Activated naive CD8-positive, alpha-beta T cell (primary cell): ENCODE data around the gene TIGD2.
"Not testable (repeated sequence)": the region's sequence is repeated elsewhere in the genome, so short reads cannot be mapped to it uniquely, and the experiment has no call there.

Experiments
- H3K27ac Mint-ChIP-seq: one replicate; pipeline ENCODE4 v1.8.0; 2021; ENCODE audit warnings: mixed read lengths
- H3K27me3 Mint-ChIP-seq: one replicate; pipeline ENCODE4 v1.8.0; 2021; ENCODE audit warnings: mixed read lengths
- H3K36me3 Mint-ChIP-seq: one replicate; pipeline ENCODE4 v1.8.0; 2021; ENCODE audit warnings: mixed read lengths
- H3K4me1 Mint-ChIP-seq: one replicate; pipeline ENCODE4 v1.8.0; 2021; ENCODE audit warnings: low read depth, mixed read lengths
- H3K4me3 Mint-ChIP-seq: one replicate; pipeline ENCODE4 v1.8.0; 2021; ENCODE audit warnings: mild to moderate bottlenecking, mixed read lengths
- H3K9me3 Mint-ChIP-seq: one replicate; pipeline ENCODE4 v1.8.0; 2021; ENCODE audit warnings: low read depth, mixed read lengths

Gene TIGD2

DNA sequence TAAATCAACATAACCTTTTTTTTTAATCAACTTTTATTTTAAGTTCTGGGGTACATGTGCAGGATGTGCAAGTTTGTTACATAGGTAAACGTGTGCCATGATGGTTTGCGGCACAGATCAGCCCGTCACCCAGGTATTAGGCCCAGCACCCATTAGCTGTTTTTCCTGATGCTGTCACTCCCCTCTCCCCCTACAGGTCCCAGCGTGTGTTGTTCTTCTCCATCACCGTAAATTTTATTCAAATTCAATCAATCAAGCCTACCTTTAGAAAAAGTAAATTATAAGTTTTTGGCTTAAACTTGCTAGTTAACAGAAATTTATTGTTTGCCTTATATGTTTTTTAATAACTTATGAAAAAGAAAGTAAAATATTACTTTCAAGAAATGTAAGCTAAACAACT lies 25.9 kb downstream of the TIGD2 start:
- Mint-ChIP-seq H3K4me3 (no peak overlapping the region), H3K4me1 (no peaks in the 10 kb centered on the region), H3K9me3 (no peaks in the 10 kb centered on the region), H3K36me3 (no peaks in the 10 kb centered on the region), H3K27me3 (no peaks in the 10 kb centered on the region), H3K27ac (no peak overlapping the region)

DNA sequence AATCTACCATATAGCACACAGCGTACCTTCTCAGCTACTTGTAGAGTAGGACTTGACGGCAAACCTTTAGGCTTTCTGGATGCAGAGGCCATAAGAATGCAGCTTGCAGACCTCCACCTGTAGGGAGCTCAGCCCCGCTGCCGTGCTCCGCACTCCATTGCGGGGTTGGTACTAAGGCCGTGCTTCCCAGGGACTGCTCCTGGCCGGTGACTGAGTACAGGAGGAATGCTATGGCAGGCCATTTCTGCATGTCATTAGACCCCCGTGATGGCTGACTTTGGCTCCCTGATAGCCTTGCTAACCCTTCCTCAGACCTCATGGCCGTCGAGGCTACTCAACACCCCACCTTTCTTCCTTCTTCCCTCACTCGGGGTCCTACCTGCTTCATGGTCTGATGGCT lies 26.4 kb downstream of the TIGD2 start:
- Mint-ChIP-seq H3K4me3 (no peak overlapping the region), H3K27me3 (no peaks in the 10 kb centered on the region), H3K4me1 (no peaks in the 10 kb centered on the region), H3K27ac (no peak overlapping the region), H3K9me3 (no peaks in the 10 kb centered on the region), H3K36me3 (no peaks in the 10 kb centered on the region)

GRCh38 chr4:89140168-89140759 lies 28.9 kb downstream of the TIGD2 start:
- Mint-ChIP-seq H3K4me1 (no peaks in the 10 kb centered on the region), H3K36me3 (peaks cover 6% of the 10 kb centered on the region), H3K27me3 (no peaks in the 10 kb centered on the region), H3K9me3 (no peaks in the 10 kb centered on the region), H3K27ac (no peak overlapping the region), H3K4me3 (no peak overlapping the region)

GRCh38 chr4:89142691-89143669 lies 31.6 kb downstream of the TIGD2 start:
- no peaks in the 10 kb centered on the region for H3K4me1 Mint-ChIP-seq
- H3K36me3 Mint-ChIP-seq: peaks cover 6% of the 10 kb centered on the region
- no peaks in the 10 kb centered on the region for H3K9me3 Mint-ChIP-seq
- no peaks in the 10 kb centered on the region for H3K27me3 Mint-ChIP-seq
- H3K4me3 Mint-ChIP-seq: no peak overlapping the region
- H3K27ac Mint-ChIP-seq: no peak overlapping the region

DNA sequence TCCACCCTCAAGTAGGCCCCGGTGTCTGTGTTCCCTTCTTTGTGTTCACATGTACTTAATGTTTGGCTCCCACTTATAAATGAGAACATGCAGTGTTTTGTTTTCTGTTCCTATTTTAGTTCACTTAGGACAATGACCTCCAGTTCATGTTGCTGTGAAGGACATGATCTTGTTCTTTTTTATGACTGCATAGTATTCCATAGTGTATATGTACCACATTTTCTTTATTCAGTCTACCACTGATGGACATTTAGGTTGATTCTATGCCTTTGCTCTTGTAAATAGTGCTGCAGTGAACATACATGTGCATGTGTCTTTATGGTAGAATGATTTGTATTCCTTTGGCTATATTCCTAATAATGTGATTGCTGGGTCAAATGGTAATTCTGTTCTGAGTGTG lies 33.3 kb downstream of the TIGD2 start:
- H3K4me1 Mint-ChIP-seq, H3K4me3 Mint-ChIP-seq, H3K27me3 Mint-ChIP-seq, H3K9me3 Mint-ChIP-seq, H3K36me3 Mint-ChIP-seq, H3K27ac Mint-ChIP-seq: not testable (repeated sequence)

GRCh38 chr4:89146196-89146595 lies 34.9 kb downstream of the TIGD2 start:
- no peak overlapping the region for H3K27ac Mint-ChIP-seq
- no peaks in the 10 kb centered on the region for H3K27me3 Mint-ChIP-seq
- no peaks in the 10 kb centered on the region for H3K4me1 Mint-ChIP-seq
- H3K9me3 Mint-ChIP-seq: no peaks in the 10 kb centered on the region
- H3K36me3 Mint-ChIP-seq: peaks cover 8% of the 10 kb centered on the region
- no peak overlapping the region for H3K4me3 Mint-ChIP-seq

DNA sequence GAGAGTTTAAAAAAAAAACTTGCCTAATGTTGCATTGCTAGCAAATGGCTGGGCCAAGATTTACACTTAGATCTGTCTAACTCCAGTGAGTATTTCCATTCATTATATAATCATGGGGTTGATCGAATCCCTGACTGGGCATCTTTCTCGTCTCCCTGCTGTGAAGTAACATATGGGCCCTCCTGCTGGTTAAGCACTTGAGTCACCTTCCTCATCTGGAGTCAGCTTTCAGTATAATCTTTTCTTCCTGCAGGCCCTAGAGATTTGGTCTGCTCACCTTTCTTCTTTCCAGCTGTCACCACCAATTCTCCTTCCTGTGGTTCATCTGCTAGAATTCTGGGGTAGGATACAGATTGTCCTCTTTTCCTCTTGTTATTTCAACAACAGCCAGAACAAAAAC lies 41.6 kb downstream of the TIGD2 start:
- Mint-ChIP-seq H3K27ac (no peak overlapping the region), H3K27me3 (peaks cover 2% of the 10 kb centered on the region), H3K4me3 (no peak overlapping the region), H3K36me3 (peaks cover 2% of the 10 kb centered on the region), H3K9me3 (no peaks in the 10 kb centered on the region), H3K4me1 (no peaks in the 10 kb centered on the region)

DNA sequence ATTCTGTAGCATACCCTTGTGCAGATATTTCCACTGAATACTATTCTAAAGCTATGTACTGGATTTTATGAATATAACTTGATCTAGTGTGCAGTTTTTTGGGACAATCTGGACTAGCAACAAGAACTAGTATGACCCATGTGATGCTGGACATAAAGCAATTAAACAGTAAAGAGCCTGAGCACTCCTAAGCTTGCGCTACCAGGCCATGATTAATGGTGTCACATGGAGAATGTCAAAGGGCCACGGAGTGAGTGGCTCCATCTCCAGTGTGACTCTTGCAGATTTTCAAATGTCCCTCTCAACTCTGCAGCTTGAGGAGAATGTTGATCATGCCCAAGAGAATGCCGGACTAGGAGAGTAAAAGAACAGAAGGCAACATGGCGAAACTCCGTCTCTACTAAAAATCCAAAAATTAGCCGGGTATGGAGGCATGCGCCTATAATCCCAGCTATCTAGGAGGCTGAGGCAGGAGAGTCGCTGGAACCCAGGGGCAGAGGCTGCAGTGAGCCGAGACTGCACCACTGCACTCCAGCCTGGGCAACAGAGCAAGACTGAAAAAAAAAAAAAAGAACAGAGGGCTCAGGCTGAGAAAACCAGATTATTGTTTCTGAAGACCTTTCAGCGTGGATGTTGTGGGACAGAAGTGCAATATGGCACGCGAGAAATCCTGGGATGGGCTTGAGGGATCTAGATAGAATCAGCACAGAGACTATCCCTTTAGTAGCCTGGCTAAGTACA lies 45.0 kb downstream of the TIGD2 start:
- no peaks in the 10 kb centered on the region for H3K4me1 Mint-ChIP-seq
- no peak overlapping the region for H3K27ac Mint-ChIP-seq
- H3K4me3 Mint-ChIP-seq: no peak overlapping the region
- peaks cover 2% of the 10 kb centered on the region for H3K27me3 Mint-ChIP-seq
- H3K36me3 Mint-ChIP-seq: no peaks in the 10 kb centered on the region
- no peaks in the 10 kb centered on the region for H3K9me3 Mint-ChIP-seq

DNA sequence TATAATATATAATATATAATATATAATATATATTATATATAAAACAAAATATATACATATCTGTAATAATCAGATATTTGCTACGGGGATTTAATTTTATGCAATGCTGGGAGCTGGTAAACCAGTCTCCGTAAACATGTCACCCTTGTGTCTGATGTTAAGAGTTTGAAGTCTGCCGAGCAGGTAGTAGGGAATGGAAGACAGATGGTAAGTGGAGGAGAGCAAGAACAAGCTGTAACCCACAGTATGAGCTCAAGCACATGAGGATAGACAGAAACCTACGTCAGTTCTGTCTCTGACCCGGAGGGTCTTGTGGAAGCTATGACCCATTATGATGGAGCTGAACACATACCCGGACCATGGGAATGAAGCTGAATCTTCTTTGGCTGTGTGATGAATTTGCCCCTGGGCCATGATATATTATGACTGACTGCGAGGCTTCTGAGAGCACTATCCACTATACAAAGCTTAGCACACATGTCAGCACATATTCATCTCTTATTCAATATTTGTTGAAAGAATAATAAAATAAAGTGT lies 46.2 kb downstream of the TIGD2 start:
- Mint-ChIP-seq H3K4me1 (no peaks in the 10 kb centered on the region), H3K36me3 (no peaks in the 10 kb centered on the region), H3K4me3 (no peak overlapping the region), H3K27me3 (peaks cover 2% of the 10 kb centered on the region), H3K9me3 (no peaks in the 10 kb centered on the region), H3K27ac (no peak overlapping the region)

DNA sequence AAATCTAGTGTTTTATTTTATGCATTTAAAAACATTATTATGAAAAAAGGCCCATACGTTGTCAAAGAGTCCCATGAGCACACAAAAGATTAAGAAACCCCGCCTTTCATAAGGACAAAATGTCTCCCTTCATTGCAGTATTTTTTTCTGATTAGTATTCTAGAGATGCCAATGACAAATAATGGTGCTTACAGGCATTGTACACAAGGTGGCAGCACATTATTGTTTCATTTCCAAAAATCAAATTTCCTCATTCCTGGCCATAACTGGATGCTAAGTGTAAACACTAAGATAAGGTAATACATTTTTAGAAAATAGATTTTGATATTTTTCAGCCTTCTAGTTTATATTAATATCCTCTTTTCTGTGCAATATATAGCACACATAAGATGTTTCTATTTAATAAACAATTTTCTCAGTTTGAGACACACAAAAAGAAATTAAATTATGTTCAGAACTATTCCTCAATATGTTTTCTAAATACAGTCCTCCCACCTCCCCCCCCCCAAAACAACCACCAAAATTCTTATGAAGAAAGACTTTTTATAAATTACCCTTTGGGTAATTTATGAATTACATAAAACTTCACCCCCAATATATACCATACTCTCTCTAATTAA lies 47.7 kb downstream of the TIGD2 start:
- H3K9me3 Mint-ChIP-seq: no peaks in the 10 kb centered on the region
- H3K4me1 Mint-ChIP-seq: no peaks in the 10 kb centered on the region
- no peak overlapping the region for H3K27ac Mint-ChIP-seq
- H3K36me3 Mint-ChIP-seq: no peaks in the 10 kb centered on the region
- H3K27me3 Mint-ChIP-seq: peaks cover 2% of the 10 kb centered on the region
- no peak overlapping the region for H3K4me3 Mint-ChIP-seq

DNA sequence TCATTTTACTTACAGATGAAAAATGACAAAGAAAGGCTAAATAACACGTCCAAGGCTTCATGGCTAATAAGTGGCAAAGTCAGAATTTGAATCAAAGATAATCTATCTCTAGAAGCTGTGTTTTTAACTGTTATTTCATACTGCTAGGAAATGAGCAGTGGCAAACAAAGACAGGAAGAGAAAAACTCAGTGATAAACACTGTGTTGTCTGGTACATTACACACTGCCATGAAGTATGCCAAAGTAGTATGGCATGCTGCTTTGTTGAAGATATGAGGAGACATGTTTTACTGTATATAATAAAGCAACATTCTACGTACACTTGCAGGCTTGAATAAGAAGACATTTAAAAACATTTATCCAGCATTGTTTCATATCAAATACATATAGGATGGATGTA lies 49.5 kb downstream of the TIGD2 start:
- no peaks in the 10 kb centered on the region for H3K9me3 Mint-ChIP-seq
- H3K27me3 Mint-ChIP-seq: peaks cover 2% of the 10 kb centered on the region
- H3K27ac Mint-ChIP-seq: no peak overlapping the region
- no peak overlapping the region for H3K4me3 Mint-ChIP-seq
- H3K36me3 Mint-ChIP-seq: no peaks in the 10 kb centered on the region
- H3K4me1 Mint-ChIP-seq: no peaks in the 10 kb centered on the region

DNA sequence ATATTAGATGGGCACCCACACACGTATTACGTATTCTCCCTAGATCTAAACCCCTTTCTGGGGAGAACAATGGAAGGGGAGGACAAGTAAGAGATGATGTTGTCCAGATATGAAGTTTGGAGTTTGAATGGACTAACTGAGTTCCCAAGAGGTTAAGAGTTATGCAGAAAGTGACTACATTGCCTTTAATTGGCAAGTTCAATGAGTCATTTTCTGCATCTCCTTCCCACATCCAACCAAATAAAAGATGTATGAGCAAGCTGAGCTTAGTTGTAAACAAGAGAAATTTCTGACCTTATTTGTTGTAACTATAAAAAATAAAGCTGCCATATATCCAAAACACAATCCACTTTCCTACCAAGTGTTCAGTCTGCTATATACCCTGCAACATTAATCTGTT lies 50.5 kb downstream of the TIGD2 start:
- Mint-ChIP-seq H3K36me3 (no peaks in the 10 kb centered on the region), H3K27ac (no peak overlapping the region), H3K9me3 (no peaks in the 10 kb centered on the region), H3K4me1 (no peaks in the 10 kb centered on the region), H3K4me3 (no peak overlapping the region), H3K27me3 (peaks cover under 1% of the 10 kb centered on the region)

GRCh38 chr4:89162496-89162895 lies 51.2 kb downstream of the TIGD2 start:
- no peaks in the 10 kb centered on the region for H3K9me3 Mint-ChIP-seq
- no peak overlapping the region for H3K4me3 Mint-ChIP-seq
- no peak overlapping the region for H3K27ac Mint-ChIP-seq

GRCh38 chr4:89162987-89163386 lies 51.7 kb downstream of the TIGD2 start:
- Mint-ChIP-seq H3K27me3 (peaks cover 5% of the 10 kb centered on the region), H3K27ac (no peak overlapping the region), H3K4me3 (no peak overlapping the region), H3K4me1 (no peaks in the 10 kb centered on the region), H3K36me3 (no peaks in the 10 kb centered on the region), H3K9me3 (no peaks in the 10 kb centered on the region)

More at GRCh38 chr4:89162496-89162895, 51.2 kb downstream of the TIGD2 start:
- Mint-ChIP-seq H3K36me3 (no peaks in the 10 kb centered on the region), H3K4me1 (no peaks in the 10 kb centered on the region), H3K27me3 (peaks cover 4% of the 10 kb centered on the region)
